GM19397 (cell line): Measurements from ENCODE around the gene MYOC.
A peak's percentile ranks its signal among the peaks of the same experiment; 100 is the strongest.
"Not testable (repeated sequence)": the region's sequence is repeated elsewhere in the genome, so short reads cannot be mapped to it uniquely, and the experiment has no call there.

ENCODE experiments used
- ATAC-seq: cut with Tn5 transposase; IDR thresholded peaks from one replicate; pipeline ENCODE4 v1.9.1; 2021; ENCODE audit warnings: mild to moderate bottlenecking, moderate library complexity; ENCODE audit not compliant: unreplicated experiment

MYOC gene

GRCh38 chr1:171611306-171611705 is 41.2 kb downstream of the MYOC start:
- no peak for ATAC-seq

- ATAC-seq, result no peak
These were observed 42.1 kb downstream of the MYOC start for GRCh38 chr1:171610385-171610784.

- ATAC-seq, result peak; percentile 55
These were observed 46.0 kb downstream of the MYOC start for GRCh38 chr1:171606402-171606941.

- not testable (repeated sequence) for ATAC-seq
These were observed 49.4 kb downstream of the MYOC start for GRCh38 chr1:171603042-171603441.

GRCh38 chr1:171600862-171601261 is 51.6 kb downstream of the MYOC start:
- ATAC-seq, result no peak

GRCh38 chr1:171600310-171600709 is 52.2 kb downstream of the MYOC start:
- ATAC-seq, result not testable (repeated sequence)

- no peak for ATAC-seq
These were observed 55.3 kb downstream of the MYOC start for GRCh38 chr1:171597203-171597602.

- ATAC-seq, result no peak
These were observed 55.8 kb downstream of the MYOC start for GRCh38 chr1:171596705-171597104.

GRCh38 chr1:171596119-171596518 is 56.4 kb downstream of the MYOC start:
- ATAC-seq, result no peak

GRCh38 chr1:171595324-171595723 is 57.2 kb downstream of the MYOC start:
- ATAC-seq, result no peak

- ATAC-seq, result no peak
These were observed 62.5 kb downstream of the MYOC start for GRCh38 chr1:171590022-171590421.

- ATAC-seq, result no peak
These were observed 64.3 kb downstream of the MYOC start for GRCh38 chr1:171588230-171588629.

GRCh38 chr1:171585715-171586114 is 66.8 kb downstream of the MYOC start:
- no peak for ATAC-seq
